ENCODE measurements around the gene CELF5.
"Not testable (repeated sequence)": the region's sequence is repeated elsewhere in the genome, so short reads cannot be mapped to it uniquely, and the experiment has no call there.

CELF5 gene

GRCh38 chr19:3323026-3323425, 98.6 kb downstream of the CELF5 start:
- H3K27ac ChIP-seq = no peak overlapping the region
- TF ChIP-seq CTCF (conservative IDR thresholded peaks at IDR 0.05) = no peak
- TF ChIP-seq ZFX (IDR thresholded peaks at IDR 0.05) = no peak

GRCh38 chr19:3323658-3324057, 99.2 kb downstream of the CELF5 start:
- H3K27ac ChIP-seq = no peak overlapping the region
- TF ChIP-seq CTCF (conservative IDR thresholded peaks at IDR 0.05) (no peak), ZFX (IDR thresholded peaks at IDR 0.05) (no peak)

DNA sequence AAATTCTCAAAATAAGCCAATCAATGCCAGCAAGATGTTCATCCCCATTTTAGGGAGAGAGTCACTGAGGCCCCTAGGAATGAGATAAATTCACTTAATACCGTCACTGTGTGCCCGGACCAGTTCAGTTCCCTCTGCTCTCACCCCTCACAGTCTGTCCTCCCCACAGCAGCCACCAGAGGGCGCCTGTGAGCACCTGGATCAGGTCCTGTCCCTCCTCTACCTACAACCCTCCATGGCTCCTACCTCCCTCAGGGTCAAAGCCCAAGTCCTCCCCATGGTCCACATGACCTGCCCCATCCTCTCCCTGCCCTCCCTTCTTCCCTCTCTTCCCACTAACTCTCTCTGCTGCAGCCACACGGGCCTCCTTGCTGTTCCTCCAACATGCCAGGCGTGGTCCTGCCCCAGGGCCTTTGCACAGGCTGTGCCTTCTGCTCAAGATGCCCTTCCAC, 100.0 kb downstream of the CELF5 start:
- TF ChIP-seq CTCF (conservative IDR thresholded peaks at IDR 0.05) (peak; percentile 85), ZFX (IDR thresholded peaks at IDR 0.05) (no peak)
- no peak overlapping the region for H3K27ac ChIP-seq

GRCh38 chr19:3325451-3325850, 101.0 kb downstream of the CELF5 start:
- H3K27ac ChIP-seq = no peak overlapping the region
- no peak for TF ChIP-seq ZFX (IDR thresholded peaks at IDR 0.05)
- no peak for TF ChIP-seq CTCF (conservative IDR thresholded peaks at IDR 0.05)

GRCh38 chr19:3328743-3329142, 104.3 kb downstream of the CELF5 start:
- no peak overlapping the region for H3K27ac ChIP-seq
- TF ChIP-seq CTCF (conservative IDR thresholded peaks at IDR 0.05) (no peak), ZFX (IDR thresholded peaks at IDR 0.05) (no peak)

DNA sequence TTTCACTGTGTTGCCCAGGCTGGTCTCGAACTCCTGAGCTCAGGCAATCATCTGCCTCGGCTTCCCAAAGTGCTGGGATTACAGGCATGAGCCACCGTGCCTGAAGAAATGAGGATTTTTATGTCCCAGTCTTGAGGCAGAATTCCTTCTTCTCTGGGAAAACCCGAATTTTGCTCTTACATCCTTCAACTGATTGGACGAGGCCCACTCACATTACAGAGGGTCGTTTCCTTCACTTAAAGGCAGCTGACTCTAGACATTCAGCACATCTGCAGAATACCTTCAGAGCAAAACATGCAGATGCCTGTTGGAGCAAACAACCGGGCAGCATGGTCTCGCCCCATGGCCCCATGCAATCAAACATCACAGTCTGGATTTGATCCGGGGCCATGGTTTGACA, 105.6 kb downstream of the CELF5 start:
- no peak overlapping the region for H3K27ac ChIP-seq

GRCh38 chr19:3332232-3332631, 107.8 kb downstream of the CELF5 start:
- not testable (repeated sequence) for H3K27ac ChIP-seq

More for the DNA sequence above, 105.6 kb downstream of the CELF5 start:
- no peak for TF ChIP-seq CTCF (conservative IDR thresholded peaks at IDR 0.05)
- TF ChIP-seq ZFX (IDR thresholded peaks at IDR 0.05) = no peak

- no peak for TF ChIP-seq CTCF (conservative IDR thresholded peaks at IDR 0.05)
- no peak for TF ChIP-seq ZFX (IDR thresholded peaks at IDR 0.05)
- H3K27ac ChIP-seq = no peak overlapping the region
Observed at GRCh38 chr19:3333020-3333583, 108.6 kb downstream of the CELF5 start.
